HG02763 (cell line): Measurements from ENCODE around the gene SORCS1.

Experiments
- ATAC-seq: cut with Tn5 transposase; IDR thresholded peaks from one replicate; pipeline ENCODE4 v1.9.1; 2021; ENCODE audit warnings: mild to moderate bottlenecking, moderate library complexity; ENCODE audit not compliant: unreplicated experiment

Gene SORCS1

GRCh38 chr10:106999118-106999707 lies 165.3 kb downstream of the SORCS1 start:
- ATAC-seq: no peak

- no peak for ATAC-seq
Measured at GRCh38 chr10:106997721-106998120, 166.8 kb downstream of the SORCS1 start.

- no peak for ATAC-seq
Measured at GRCh38 chr10:106996510-106996909, 168.0 kb downstream of the SORCS1 start.

GRCh38 chr10:106992055-106992454 lies 172.5 kb downstream of the SORCS1 start:
- ATAC-seq: no peak

GRCh38 chr10:106991091-106991490 lies 173.4 kb downstream of the SORCS1 start:
- ATAC-seq: no peak

- no peak for ATAC-seq
Measured at GRCh38 chr10:106987362-106987761, 177.1 kb downstream of the SORCS1 start.

GRCh38 chr10:106982268-106982667 lies 182.2 kb downstream of the SORCS1 start:
- no peak for ATAC-seq

GRCh38 chr10:106981452-106982075 lies 182.9 kb downstream of the SORCS1 start:
- ATAC-seq: no peak

- peak; percentile 84 for ATAC-seq
Measured at GRCh38 chr10:106980495-106981451, 183.7 kb downstream of the SORCS1 start.

GRCh38 chr10:106978756-106979155 lies 185.8 kb downstream of the SORCS1 start:
- no peak for ATAC-seq

GRCh38 chr10:106973716-106974115 lies 190.8 kb downstream of the SORCS1 start:
- ATAC-seq: no peak

GRCh38 chr10:106973288-106973687 lies 191.2 kb downstream of the SORCS1 start:
- ATAC-seq: no peak

- no peak for ATAC-seq
Measured at GRCh38 chr10:106972381-106972780, 192.1 kb downstream of the SORCS1 start.

- ATAC-seq: no peak
Measured at GRCh38 chr10:106971411-106971831, 193.1 kb downstream of the SORCS1 start.

- no peak for ATAC-seq
Measured at GRCh38 chr10:106967452-106967851, 197.1 kb downstream of the SORCS1 start.

GRCh38 chr10:106960812-106961211 lies 203.7 kb downstream of the SORCS1 start:
- ATAC-seq: no peak

GRCh38 chr10:106959521-106959920 lies 205.0 kb downstream of the SORCS1 start:
- ATAC-seq: peak; percentile 53

GRCh38 chr10:106958589-106959361 lies 205.7 kb downstream of the SORCS1 start:
- no peak for ATAC-seq

- ATAC-seq: peak; percentile 67
Measured at GRCh38 chr10:106957823-106958588, 206.5 kb downstream of the SORCS1 start.
